Measurements from ENCODE around the gene GGACT.

GGACT gene

GRCh38 chr13:100491164-100491842 is 97.3 kb downstream of the GGACT start:
- no peak overlapping the region for H3K9ac ChIP-seq (ENCODE audit: low read depth, low read length)
- no peaks in the 10 kb centered on the region for H3K36me3 ChIP-seq (ENCODE audit: control insufficient read depth, insufficient read depth, low read length)
- no peaks in the 10 kb centered on the region for H3K27me3 ChIP-seq (ENCODE audit: control insufficient read depth, insufficient read depth, low read length)
- no peaks in the 10 kb centered on the region for H3K9me3 ChIP-seq (ENCODE audit: control insufficient read depth, insufficient read depth, low read length)
- H3K4me1 ChIP-seq (ENCODE audit: control insufficient read depth, insufficient read depth, low read length), result peaks cover 33% of the 10 kb centered on the region
- peak overlapping the region; percentile 79 for H3K27ac ChIP-seq (ENCODE audit: low read depth, low read length)
- H3K4me3 ChIP-seq (ENCODE audit: low read depth, low read length), result 0 out of 2 replicates have a peak overlapping the region, but pooled peaks have one; percentile 12

GRCh38 chr13:100490692-100491091 is 97.9 kb downstream of the GGACT start:
- Histone ChIP-seq H3K9me3 (ENCODE audit: control insufficient read depth, insufficient read depth, low read length) (no peaks in the 10 kb centered on the region), H3K4me1 (ENCODE audit: control insufficient read depth, insufficient read depth, low read length) (peaks cover 33% of the 10 kb centered on the region), H3K27ac (ENCODE audit: low read depth, low read length) (peak overlapping the region; percentile 79), H3K27me3 (ENCODE audit: control insufficient read depth, insufficient read depth, low read length) (no peaks in the 10 kb centered on the region), H3K4me3 (ENCODE audit: low read depth, low read length) (no peak overlapping the region), H3K36me3 (ENCODE audit: control insufficient read depth, insufficient read depth, low read length) (no peaks in the 10 kb centered on the region), H3K9ac (ENCODE audit: low read depth, low read length) (no peak overlapping the region)

GRCh38 chr13:100485265-100485664 is 103.3 kb downstream of the GGACT start:
- no peaks in the 10 kb centered on the region for H3K36me3 ChIP-seq (ENCODE audit: control insufficient read depth, insufficient read depth, low read length)
- no peak overlapping the region for H3K27ac ChIP-seq (ENCODE audit: low read depth, low read length)
- H3K4me3 ChIP-seq (ENCODE audit: low read depth, low read length), result no peak overlapping the region
- peaks cover 23% of the 10 kb centered on the region for H3K4me1 ChIP-seq (ENCODE audit: control insufficient read depth, insufficient read depth, low read length)
- no peaks in the 10 kb centered on the region for H3K27me3 ChIP-seq (ENCODE audit: control insufficient read depth, insufficient read depth, low read length)
- no peak overlapping the region for H3K9ac ChIP-seq (ENCODE audit: low read depth, low read length)
- H3K9me3 ChIP-seq (ENCODE audit: control insufficient read depth, insufficient read depth, low read length), result no peaks in the 10 kb centered on the region

- no peaks in the 10 kb centered on the region for H3K9me3 ChIP-seq (ENCODE audit: control insufficient read depth, insufficient read depth, low read length)
- H3K9ac ChIP-seq (ENCODE audit: low read depth, low read length), result no peak overlapping the region
- H3K36me3 ChIP-seq (ENCODE audit: control insufficient read depth, insufficient read depth, low read length), result no peaks in the 10 kb centered on the region
- H3K27ac ChIP-seq (ENCODE audit: low read depth, low read length), result no peak overlapping the region
- no peak overlapping the region for H3K4me3 ChIP-seq (ENCODE audit: low read depth, low read length)
- no peaks in the 10 kb centered on the region for H3K27me3 ChIP-seq (ENCODE audit: control insufficient read depth, insufficient read depth, low read length)
- peaks cover 18% of the 10 kb centered on the region for H3K4me1 ChIP-seq (ENCODE audit: control insufficient read depth, insufficient read depth, low read length)
These were observed 103.9 kb downstream of the GGACT start for GRCh38 chr13:100484702-100485101.

GRCh38 chr13:100483841-100484381 is 104.7 kb downstream of the GGACT start:
- no peaks in the 10 kb centered on the region for H3K9me3 ChIP-seq (ENCODE audit: control insufficient read depth, insufficient read depth, low read length)
- no peak overlapping the region for H3K4me3 ChIP-seq (ENCODE audit: low read depth, low read length)
- no peak overlapping the region for H3K9ac ChIP-seq (ENCODE audit: low read depth, low read length)
- H3K4me1 ChIP-seq (ENCODE audit: control insufficient read depth, insufficient read depth, low read length), result peaks cover 16% of the 10 kb centered on the region; the same call in 1 of the 2 replicates
- H3K36me3 ChIP-seq (ENCODE audit: control insufficient read depth, insufficient read depth, low read length), result no peaks in the 10 kb centered on the region
- no peaks in the 10 kb centered on the region for H3K27me3 ChIP-seq (ENCODE audit: control insufficient read depth, insufficient read depth, low read length)
- no peak overlapping the region for H3K27ac ChIP-seq (ENCODE audit: low read depth, low read length)

- H3K9ac ChIP-seq (ENCODE audit: low read depth, low read length), result no peak overlapping the region
- H3K27ac ChIP-seq (ENCODE audit: low read depth, low read length), result no peak overlapping the region
- H3K4me1 ChIP-seq (ENCODE audit: control insufficient read depth, insufficient read depth, low read length), result peaks cover 17% of the 10 kb centered on the region
- no peaks in the 10 kb centered on the region for H3K9me3 ChIP-seq (ENCODE audit: control insufficient read depth, insufficient read depth, low read length)
- no peaks in the 10 kb centered on the region for H3K36me3 ChIP-seq (ENCODE audit: control insufficient read depth, insufficient read depth, low read length)
- H3K27me3 ChIP-seq (ENCODE audit: control insufficient read depth, insufficient read depth, low read length), result no peaks in the 10 kb centered on the region
- H3K4me3 ChIP-seq (ENCODE audit: low read depth, low read length), result no peak overlapping the region
These were observed 105.5 kb downstream of the GGACT start for GRCh38 chr13:100483139-100483538.

- Histone ChIP-seq H3K4me1 (ENCODE audit: control insufficient read depth, insufficient read depth, low read length) (peaks cover 18% of the 10 kb centered on the region), H3K4me3 (ENCODE audit: low read depth, low read length) (no peak overlapping the region), H3K9ac (ENCODE audit: low read depth, low read length) (no peak overlapping the region), H3K27me3 (ENCODE audit: control insufficient read depth, insufficient read depth, low read length) (no peaks in the 10 kb centered on the region), H3K27ac (ENCODE audit: low read depth, low read length) (no peak overlapping the region), H3K36me3 (ENCODE audit: control insufficient read depth, insufficient read depth, low read length) (no peaks in the 10 kb centered on the region), H3K9me3 (ENCODE audit: control insufficient read depth, insufficient read depth, low read length) (no peaks in the 10 kb centered on the region)
These were observed 107.9 kb downstream of the GGACT start for GRCh38 chr13:100480676-100481075.
